ENCODE results near the gene PPP2R5C.

- no peak for TF ChIP-seq POLR2AphosphoS5 (IDR thresholded peaks at IDR 0.05; ENCODE audit: low read depth, low read length)
- no peak for TF ChIP-seq POLR2A (IDR thresholded peaks at IDR 0.05; ENCODE audit: low read depth, low read length)
- TF ChIP-seq TAF1 (IDR thresholded peaks at IDR 0.05; ENCODE audit: low read depth, low read length) = no peak
- TF ChIP-seq SPI1 (IDR thresholded peaks at IDR 0.05; ENCODE audit: low read depth, low read length) = no peak
Observed at GRCh38 chr14:101912841-101913240, 151.3 kb downstream of the PPP2R5C start.
